ENCODE measurements around the gene PPP4C.
"Not testable (repeated sequence)": the region's sequence is repeated elsewhere in the genome, so short reads cannot be mapped to it uniquely, and the experiment has no call there.

Gene PPP4C

GRCh38 chr16:30104090-30104489 lies 28.3 kb downstream of the PPP4C start:
- no peak for DNase-seq

GRCh38 chr16:30104492-30104891 lies 28.7 kb downstream of the PPP4C start:
- DNase-seq, result no peak

GRCh38 chr16:30108059-30108850 lies 32.5 kb downstream of the PPP4C start:
- no peak for DNase-seq

- no peak for DNase-seq
Observed at GRCh38 chr16:30110661-30111060, 34.9 kb downstream of the PPP4C start.

GRCh38 chr16:30112197-30113030 lies 36.6 kb downstream of the PPP4C start:
- DNase-seq, result peak; percentile 48

- no peak for DNase-seq
Observed at GRCh38 chr16:30113031-30113710, 37.4 kb downstream of the PPP4C start, which contains the start of gene GDPD3. Gene GDPD3 (minus strand): TSS chr16:30113537. CDS start chr16:30113478, 59 bp downstream.

- no peak for DNase-seq
Observed at GRCh38 chr16:30113711-30114333, 38.0 kb downstream of the PPP4C start.

- DNase-seq, result no peak
Observed at GRCh38 chr16:30114411-30114810, 38.6 kb downstream of the PPP4C start.

- DNase-seq, result not testable (repeated sequence)
Observed at GRCh38 chr16:30114833-30115232, 39.0 kb downstream of the PPP4C start.

- no peak for DNase-seq
Observed at GRCh38 chr16:30115238-30115637, 39.4 kb downstream of the PPP4C start.

- DNase-seq, result no peak
Observed at GRCh38 chr16:30116291-30117207, 40.8 kb downstream of the PPP4C start.

GRCh38 chr16:30117768-30118167 lies 42.0 kb downstream of the PPP4C start:
- DNase-seq, result no peak

GRCh38 chr16:30119428-30119827 lies 43.6 kb downstream of the PPP4C start:
- DNase-seq, result no peak

- DNase-seq, result no peak
Observed at GRCh38 chr16:30120340-30121105, 44.7 kb downstream of the PPP4C start.

- DNase-seq, result no peak
Observed at GRCh38 chr16:30121741-30122571, 46.2 kb downstream of the PPP4C start.

- DNase-seq, result no peak
Observed at GRCh38 chr16:30122604-30123160, 46.9 kb downstream of the PPP4C start.

- DNase-seq, result no peak
Observed at GRCh38 chr16:30124985-30125379, 49.2 kb downstream of the PPP4C start.

- DNase-seq, result not testable (repeated sequence)
Observed at GRCh38 chr16:30125690-30126089, 49.9 kb downstream of the PPP4C start.

GRCh38 chr16:30127993-30128392 lies 52.2 kb downstream of the PPP4C start:
- DNase-seq, result no peak
